COR-L47 (cell line): ENCODE measurements around the gene ZC3HAV1.
"Not testable (repeated sequence)": the region's sequence is repeated elsewhere in the genome, so short reads cannot be mapped to it uniquely, and the experiment has no call there.

Experiments used
- DNase-seq: peaks from one replicate; lab custom pipeline; 2025; lab: John Stamatoyannopoulos, UW

The ZC3HAV1 gene

GRCh38 chr7:139112316-139112715, 2.8 kb upstream of the ZC3HAV1 start:
- no peak for DNase-seq

GRCh38 chr7:139111811-139112301, 2.3 kb upstream of the ZC3HAV1 start:
- DNase-seq: no peak

GRCh38 chr7:139111147-139111546, 1.6 kb upstream of the ZC3HAV1 start:
- DNase-seq: no peak

- DNase-seq: no peak
Observed at GRCh38 chr7:139109983-139110411, 477 bp upstream of the ZC3HAV1 start.

- DNase-seq: peak; percentile 48
Observed at GRCh38 chr7:139108266-139109187, 993 bp downstream of the ZC3HAV1 start.

- DNase-seq: no peak
Observed at GRCh38 chr7:139106959-139107358, 2.6 kb downstream of the ZC3HAV1 start.

- DNase-seq: not testable (repeated sequence)
Observed at GRCh38 chr7:139106227-139106626, 3.3 kb downstream of the ZC3HAV1 start.

GRCh38 chr7:139105484-139105883, 4.0 kb downstream of the ZC3HAV1 start:
- no peak for DNase-seq

GRCh38 chr7:139104091-139104450, 5.4 kb downstream of the ZC3HAV1 start:
- DNase-seq: no peak

- DNase-seq: no peak
Observed at GRCh38 chr7:139103057-139103815, 6.3 kb downstream of the ZC3HAV1 start.

GRCh38 chr7:139101637-139102158, 7.8 kb downstream of the ZC3HAV1 start:
- not testable (repeated sequence) for DNase-seq

- DNase-seq: no peak
Observed at GRCh38 chr7:139099172-139099947, 10.2 kb downstream of the ZC3HAV1 start.

GRCh38 chr7:139095194-139095659, 14.3 kb downstream of the ZC3HAV1 start:
- DNase-seq: no peak

- no peak for DNase-seq
Observed at GRCh38 chr7:139094596-139094995, 14.9 kb downstream of the ZC3HAV1 start.

GRCh38 chr7:139094030-139094429, 15.5 kb downstream of the ZC3HAV1 start:
- DNase-seq: no peak

- not testable (repeated sequence) for DNase-seq
Observed at GRCh38 chr7:139093512-139093911, 16.0 kb downstream of the ZC3HAV1 start.

- DNase-seq: no peak
Observed at GRCh38 chr7:139092090-139092796, 17.3 kb downstream of the ZC3HAV1 start.

- no peak for DNase-seq
Observed at GRCh38 chr7:139091677-139091996, 17.9 kb downstream of the ZC3HAV1 start.

GRCh38 chr7:139089118-139089517, 20.4 kb downstream of the ZC3HAV1 start:
- no peak for DNase-seq

- no peak for DNase-seq
Observed at GRCh38 chr7:139088268-139088667, 21.3 kb downstream of the ZC3HAV1 start.

GRCh38 chr7:139087212-139087611, 22.3 kb downstream of the ZC3HAV1 start:
- DNase-seq: no peak
